VCaP (cell line): Measurements from ENCODE around the gene CD93.

Source experiments
- H3K27ac ChIP-seq: fragments of 450-650 bp; 2 replicates; pipeline ENCODE4 v1.5.1; 2017
- CTCF ChIP-seq: fragments of 450-650 bp; conservative IDR thresholded peaks from 2 replicates; pipeline ENCODE4 v1.5.1; 2017; ENCODE audit warnings: mild to moderate bottlenecking, moderate library complexity

Gene CD93

GRCh38 chr20:23084845-23085365 is 1.2 kb downstream of the CD93 start:
- TF ChIP-seq CTCF: no peak
- H3K27ac ChIP-seq: no peak overlapping the region

- TF ChIP-seq CTCF: no peak
- no peak overlapping the region for H3K27ac ChIP-seq
Measured at GRCh38 chr20:23084282-23084844, 1.8 kb downstream of the CD93 start.

GRCh38 chr20:23083553-23084220 is 2.4 kb downstream of the CD93 start:
- no peak for TF ChIP-seq CTCF
- no peak overlapping the region for H3K27ac ChIP-seq

- no peak for TF ChIP-seq CTCF
Measured at GRCh38 chr20:23082846-23083552, 3.1 kb downstream of the CD93 start.

GRCh38 chr20:23081263-23081819 is 4.8 kb downstream of the CD93 start:
- H3K27ac ChIP-seq: no peak overlapping the region
- no peak for TF ChIP-seq CTCF

More at GRCh38 chr20:23082846-23083552, 3.1 kb downstream of the CD93 start:
- no peak overlapping the region for H3K27ac ChIP-seq

GRCh38 chr20:23080521-23080920 is 5.6 kb downstream of the CD93 start:
- no peak for TF ChIP-seq CTCF
- H3K27ac ChIP-seq: no peak overlapping the region

- no peak for TF ChIP-seq CTCF
- H3K27ac ChIP-seq: no peak overlapping the region
Measured at GRCh38 chr20:23079926-23080325, 6.2 kb downstream of the CD93 start.
